CD8-positive, alpha-beta memory T cell (primary cell): ENCODE data around the gene SHISA3. TPM values are rescaled to one million over a fixed set of nuclear protein-coding genes. Genes with fewer than 3 reads are reported as not detected.

ENCODE experiments used
- CTCF ChIA-PET: fragments of 350-600 bp; sonication (Branson Sonifier 250); formaldehyde crosslinking; loops from one replicate; lab custom pipeline; 2021; ENCODE audit warnings: antibody characterized with exemption; lab: Charles Lee
- POLR2A ChIA-PET: fragments of 350-600 bp; sonication (Branson Sonifier 250); formaldehyde crosslinking; loops from one replicate; lab custom pipeline; 2021; ENCODE audit warnings: antibody characterized with exemption; lab: Charles Lee
- DNase-seq, 5 donors: peaks; one replicate each; pipeline versions ENCODE4 v3.0.0 to v3.0.0-alpha.2; 2020 to 2022; ENCODE audit warnings: mixed read lengths in 1 of 5
- H3K27ac ChIP-seq: one replicate; pipeline ENCODE4 v1.7.0; 2013; ENCODE audit warnings: low read depth, mild to moderate bottlenecking, low read length, moderate library complexity
- H3K27me3 ChIP-seq: 2 replicates; pipeline ENCODE4 v1.7.0; 2013; ENCODE audit warnings: low read length, mild to moderate bottlenecking; ENCODE audit not compliant: insufficient read depth, poor library complexity, severe bottlenecking
- H3K36me3 ChIP-seq: 2 replicates; pipeline ENCODE4 v1.7.0; 2013; ENCODE audit warnings: mild to moderate bottlenecking, low read length, moderate library complexity; ENCODE audit not compliant: insufficient read depth
- H3K4me1 ChIP-seq: 2 replicates; pipeline ENCODE4 v1.7.0; 2013; ENCODE audit warnings: mild to moderate bottlenecking, low read length, moderate library complexity; ENCODE audit not compliant: insufficient read depth
- H3K4me3 ChIP-seq: 2 replicates; pipeline ENCODE4 v1.7.0; 2013; ENCODE audit warnings: mild to moderate bottlenecking, low read length
- H3K9me3 ChIP-seq: 2 replicates; pipeline ENCODE4 v1.7.0; 2013; ENCODE audit warnings: mild to moderate bottlenecking, low read length
- H3K27ac Mint-ChIP-seq, 8 donors: one replicate each; pipeline ENCODE4 v1.8.0; 2020 to 2021; ENCODE audit warnings: mixed read lengths in 8 of 8, mild to moderate bottlenecking in 6 of 8, inconsistent platforms in 3 of 8, moderate library complexity in 3 of 8
- H3K27me3 Mint-ChIP-seq, 2 donors: one replicate each; pipeline ENCODE4 v1.8.0; 2020 to 2021; ENCODE audit warnings: mixed read lengths in 2 of 2, mild to moderate bottlenecking in 1 of 2, moderate library complexity in 1 of 2
- H3K36me3 Mint-ChIP-seq, 3 donors: one replicate each; pipeline ENCODE4 v1.8.0; 2020 to 2021; ENCODE audit warnings: mixed read lengths in 3 of 3, inconsistent platforms in 1 of 3, mild to moderate bottlenecking in 1 of 3
- H3K4me1 Mint-ChIP-seq, 3 donors: one replicate each; pipeline ENCODE4 v1.8.0; 2020 to 2021; ENCODE audit warnings: mixed read lengths in 3 of 3, inconsistent platforms in 1 of 3, mild to moderate bottlenecking in 1 of 3
- H3K4me3 Mint-ChIP-seq, 7 donors: one replicate each; pipeline ENCODE4 v1.8.0; 2020 to 2021; ENCODE audit warnings: mixed read lengths in 7 of 7, mild to moderate bottlenecking in 6 of 7, moderate library complexity in 4 of 7, inconsistent platforms in 2 of 7
- H3K9me3 Mint-ChIP-seq, 5 donors: one replicate each; pipeline ENCODE4 v1.8.0; 2020 to 2022; ENCODE audit warnings: mixed read lengths in 5 of 5, mild to moderate bottlenecking in 3 of 5, moderate library complexity in 2 of 5, inconsistent platforms in 1 of 5
- polyA plus RNA-seq: library from polyadenylated mRNA; unstranded; fragments of 300-500 nt; fragmentation: Illumina TruSeq; gene quantifications from one replicate; pipeline ENCODE4 v1.2.3, GENCODE V29; 2021
- total RNA-seq, 2 experiments: library from RNA; stranded (reverse); gene quantifications; one replicate each; pipeline ENCODE4 v1.2.3, GENCODE V29; 2021

Gene SHISA3
- total and polyA plus RNA-seq, 3 experiments from 2014 or later, result 0.11 TPM; not detected in 2

DNA sequence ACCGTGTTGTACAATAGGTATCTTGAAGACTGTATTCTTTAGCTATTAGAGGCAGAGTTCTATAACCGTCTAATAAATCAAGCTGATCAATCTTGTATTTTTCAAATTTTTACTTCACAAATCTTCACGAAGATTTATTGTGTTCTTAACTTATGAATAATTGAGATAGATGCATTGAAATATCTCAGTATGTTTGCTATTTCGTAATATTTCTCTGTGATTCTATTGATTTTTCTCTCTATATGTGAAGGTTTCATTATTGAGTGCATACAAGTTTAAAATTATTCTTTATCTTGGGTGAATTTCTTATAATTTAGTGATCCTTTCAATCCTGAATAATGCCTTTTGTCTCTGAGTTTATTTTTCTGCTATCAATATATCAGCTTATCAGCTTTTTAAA lies 19.8 kb upstream of the SHISA3 start:
- H3K4me1 ChIP-seq, result no peaks in the 10 kb centered on the region
- no peak overlapping the region for H3K27ac Mint-ChIP-seq
- H3K36me3 Mint-ChIP-seq, result no peaks in the 10 kb centered on the region
- no peaks in the 10 kb centered on the region for H3K4me1 Mint-ChIP-seq
- no peaks in the 10 kb centered on the region for H3K9me3 ChIP-seq
- no peak overlapping the region for H3K4me3 ChIP-seq
- H3K36me3 ChIP-seq, result no peaks in the 10 kb centered on the region
- H3K9me3 Mint-ChIP-seq, result peaks cover 0 to 2% (median 0%) of the 10 kb centered on the region in 5 donors
- H3K4me3 Mint-ChIP-seq, result no peak overlapping the region
- H3K27ac ChIP-seq, result no peak overlapping the region
- no peak for DNase-seq
- ChIA-PET CTCF (no interaction called here), POLR2A (no interaction called here)
- peaks cover 16 to 43% of the 10 kb centered on the region in 2 donors for H3K27me3 Mint-ChIP-seq
- H3K27me3 ChIP-seq, result no peaks in the 10 kb centered on the region

DNA sequence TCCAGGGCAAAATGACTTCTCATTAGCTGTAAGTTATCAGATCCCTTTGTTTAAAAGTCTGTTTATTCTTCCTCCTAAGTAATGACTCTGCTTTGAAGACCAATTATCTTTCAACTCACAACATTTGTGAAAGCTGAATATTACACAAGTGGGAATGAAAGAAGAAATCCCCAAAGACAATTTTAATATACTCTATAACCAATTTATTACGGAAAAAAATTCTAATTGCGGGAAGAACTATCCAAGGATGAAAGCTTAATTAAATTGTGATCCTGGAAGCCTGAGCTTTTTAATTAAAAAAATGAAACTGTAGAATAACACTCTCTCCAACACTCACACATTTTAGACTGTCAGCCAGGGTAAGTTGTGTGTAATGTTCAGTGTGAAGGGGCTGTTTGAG lies 15.6 kb upstream of the SHISA3 start:
- Histone ChIP-seq H3K36me3 (no peaks in the 10 kb centered on the region), H3K27me3 (no peaks in the 10 kb centered on the region), H3K4me1 (no peaks in the 10 kb centered on the region), H3K27ac (no peak overlapping the region), H3K9me3 (no peaks in the 10 kb centered on the region), H3K4me3 (no peak overlapping the region)
- no peak for DNase-seq
- ChIA-PET POLR2A (no interaction called here), CTCF (no interaction called here)
- peaks cover 0 to 2% (median 0%) of the 10 kb centered on the region in 5 donors for H3K9me3 Mint-ChIP-seq
- H3K27ac Mint-ChIP-seq, result no peak overlapping the region
- H3K4me1 Mint-ChIP-seq, result no peaks in the 10 kb centered on the region
- peaks cover 19 to 35% of the 10 kb centered on the region in 2 donors for H3K27me3 Mint-ChIP-seq
- no peak overlapping the region for H3K4me3 Mint-ChIP-seq
- H3K36me3 Mint-ChIP-seq, result no peaks in the 10 kb centered on the region

DNA sequence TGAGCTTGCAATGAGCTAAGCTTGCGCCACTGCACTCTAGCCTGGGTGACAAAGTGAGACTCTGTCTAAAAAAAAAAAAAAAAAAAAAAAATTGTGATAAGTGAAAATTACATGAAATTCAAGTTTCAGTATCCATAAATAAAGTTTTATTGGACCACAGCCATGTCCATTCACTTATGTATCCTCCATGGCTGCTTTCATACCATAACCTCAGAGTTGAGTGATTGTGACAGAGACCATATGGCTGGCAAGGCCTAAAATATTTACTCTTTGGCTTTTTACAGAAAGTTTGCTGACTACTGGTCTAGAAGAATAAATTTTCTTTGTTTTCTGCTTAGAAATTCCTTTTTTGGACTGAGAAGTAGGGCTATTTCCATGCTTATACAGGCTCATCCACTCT lies 11.8 kb upstream of the SHISA3 start:
- Histone ChIP-seq H3K4me1 (no peaks in the 10 kb centered on the region), H3K4me3 (no peak overlapping the region), H3K9me3 (no peaks in the 10 kb centered on the region), H3K27me3 (no peaks in the 10 kb centered on the region), H3K36me3 (no peaks in the 10 kb centered on the region), H3K27ac (no peak overlapping the region)
- no peaks in the 10 kb centered on the region for H3K36me3 Mint-ChIP-seq
- no peaks in the 10 kb centered on the region for H3K4me1 Mint-ChIP-seq
- H3K9me3 Mint-ChIP-seq, result no peaks in the 10 kb centered on the region
- no peak overlapping the region for H3K4me3 Mint-ChIP-seq
- CTCF ChIA-PET, result no interaction called here
- H3K27ac Mint-ChIP-seq, result no peak overlapping the region
- no peak for DNase-seq
- POLR2A ChIA-PET, result no interaction called here
- peaks cover 11 to 16% of the 10 kb centered on the region in 2 donors for H3K27me3 Mint-ChIP-seq

DNA sequence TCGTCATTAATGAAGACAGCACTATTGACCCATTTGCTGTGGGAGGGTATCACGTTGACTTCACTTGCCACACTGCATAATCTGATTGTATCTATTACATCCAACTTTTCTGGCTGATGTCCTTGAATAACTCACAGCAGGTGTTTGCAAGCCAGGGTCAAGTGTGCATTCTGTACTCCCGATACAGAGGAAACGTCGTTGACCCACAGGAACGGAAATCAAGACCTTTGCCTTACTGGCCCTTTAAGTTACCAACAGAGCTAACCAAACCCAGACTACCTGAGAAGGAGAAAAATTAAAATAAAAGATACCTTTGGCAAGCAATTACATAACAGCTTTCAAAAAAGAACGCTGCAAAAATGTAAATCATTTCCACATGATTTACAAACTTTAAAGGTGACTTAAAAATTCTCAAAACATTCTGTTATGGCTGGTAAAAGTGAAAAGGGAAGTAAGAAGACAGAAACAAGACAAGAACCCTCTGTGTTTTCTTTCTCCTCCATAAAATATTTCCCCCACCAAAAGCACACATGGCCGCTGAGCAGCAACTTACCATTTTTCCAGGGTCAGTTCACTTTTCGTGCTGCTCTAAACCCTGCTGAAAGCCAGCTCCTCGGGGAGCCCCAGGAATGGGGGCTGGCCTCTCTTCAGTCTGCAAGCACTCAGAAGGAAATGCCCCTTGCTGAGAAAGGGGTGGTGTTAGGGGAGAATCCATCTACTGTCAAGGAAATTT lies 6.5 kb upstream of the SHISA3 start:
- Mint-ChIP-seq H3K27ac (peak overlapping the region in 1 of 8 donors; percentile 18), H3K4me1 (no peaks in the 10 kb centered on the region), H3K27me3 (peaks cover 8 to 12% of the 10 kb centered on the region in 2 donors), H3K4me3 (no peak overlapping the region), H3K9me3 (no peaks in the 10 kb centered on the region), H3K36me3 (no peaks in the 10 kb centered on the region)
- no peak for DNase-seq
- H3K4me1 ChIP-seq, result no peaks in the 10 kb centered on the region
- CTCF ChIA-PET, result no interaction called here
- no peak overlapping the region for H3K4me3 ChIP-seq
- no peaks in the 10 kb centered on the region for H3K36me3 ChIP-seq
- peaks cover 5% of the 10 kb centered on the region for H3K27me3 ChIP-seq
- POLR2A ChIA-PET, result no interaction called here
- H3K27ac ChIP-seq, result no peak overlapping the region
- no peaks in the 10 kb centered on the region for H3K9me3 ChIP-seq

GRCh38 chr4:42391355-42391664 lies 6.0 kb upstream of the SHISA3 start:
- Mint-ChIP-seq H3K4me1 (peaks cover under 1 to 2% (median 2%) of the 10 kb centered on the region in 3 donors), H3K36me3 (no peaks in the 10 kb centered on the region), H3K27me3 (peaks cover 9 to 16% of the 10 kb centered on the region in 2 donors), H3K9me3 (no peaks in the 10 kb centered on the region), H3K27ac (no peak overlapping the region), H3K4me3 (no peak overlapping the region)
- ChIA-PET CTCF (no interaction called here), POLR2A (no interaction called here)
- H3K4me1 ChIP-seq, result no peaks in the 10 kb centered on the region
- peaks cover 5% of the 10 kb centered on the region for H3K27me3 ChIP-seq
- no peak for DNase-seq
- no peaks in the 10 kb centered on the region for H3K9me3 ChIP-seq
- no peak overlapping the region for H3K27ac ChIP-seq
- no peak overlapping the region for H3K4me3 ChIP-seq
- H3K36me3 ChIP-seq, result no peaks in the 10 kb centered on the region

- Histone ChIP-seq H3K4me1 (peaks cover 3% of the 10 kb centered on the region), H3K4me3 (no peak overlapping the region), H3K9me3 (no peaks in the 10 kb centered on the region), H3K27me3 (peaks cover 11% of the 10 kb centered on the region), H3K36me3 (no peaks in the 10 kb centered on the region), H3K27ac (no peak overlapping the region)
- H3K36me3 Mint-ChIP-seq, result no peaks in the 10 kb centered on the region
- CTCF ChIA-PET, result no interaction called here
- POLR2A ChIA-PET, result no interaction called here
- H3K9me3 Mint-ChIP-seq, result no peaks in the 10 kb centered on the region
- H3K27ac Mint-ChIP-seq, result no peak overlapping the region
- H3K27me3 Mint-ChIP-seq, result peaks cover 13 to 22% of the 10 kb centered on the region in 2 donors
- H3K4me1 Mint-ChIP-seq, result peaks cover 7 to 8% (median 8%) of the 10 kb centered on the region in 3 donors
- no peak for DNase-seq
- no peak overlapping the region for H3K4me3 Mint-ChIP-seq
These were observed 5.3 kb upstream of the SHISA3 start for GRCh38 chr4:42391981-42392380.

GRCh38 chr4:42392436-42392835 lies 4.9 kb upstream of the SHISA3 start:
- H3K9me3 Mint-ChIP-seq, result no peaks in the 10 kb centered on the region
- no peak overlapping the region for H3K4me3 ChIP-seq
- peaks cover 11% of the 10 kb centered on the region for H3K27me3 ChIP-seq
- H3K27me3 Mint-ChIP-seq, result peaks cover 16 to 27% of the 10 kb centered on the region in 2 donors
- no peak overlapping the region for H3K27ac ChIP-seq
- H3K9me3 ChIP-seq, result no peaks in the 10 kb centered on the region
- no peak for DNase-seq
- no peak overlapping the region for H3K27ac Mint-ChIP-seq
- no peaks in the 10 kb centered on the region for H3K36me3 Mint-ChIP-seq
- no peak overlapping the region for H3K4me3 Mint-ChIP-seq
- peaks cover 3% of the 10 kb centered on the region for H3K4me1 ChIP-seq
- ChIA-PET CTCF (no interaction called here), POLR2A (no interaction called here)
- no peaks in the 10 kb centered on the region for H3K36me3 ChIP-seq
- H3K4me1 Mint-ChIP-seq, result peaks cover 9 to 12% (median 10%) of the 10 kb centered on the region in 3 donors

DNA sequence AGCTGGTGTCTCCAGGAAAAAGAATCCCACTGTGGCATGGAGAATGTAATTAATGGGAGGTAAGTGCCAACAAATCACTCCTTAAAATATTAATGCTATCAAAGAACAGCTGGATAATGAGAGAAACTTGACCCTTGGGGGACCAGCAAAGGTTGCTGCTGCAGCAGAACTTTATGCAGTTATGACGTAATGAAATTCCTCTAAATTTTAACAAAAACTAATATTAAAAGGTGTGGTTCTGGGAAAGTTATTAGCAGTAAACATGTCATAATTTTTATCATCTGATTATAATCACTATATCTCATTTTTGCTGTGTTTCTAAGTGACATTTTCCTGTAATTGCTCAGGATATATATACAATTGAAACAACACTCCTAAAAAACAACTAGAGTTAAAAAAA lies 1.7 kb upstream of the SHISA3 start:
- POLR2A ChIA-PET, result no interaction called here
- H3K27me3 ChIP-seq, result peaks cover 11% of the 10 kb centered on the region
- no peak overlapping the region for H3K27ac Mint-ChIP-seq

More for the DNA sequence above, 1.7 kb upstream of the SHISA3 start:
- H3K4me1 Mint-ChIP-seq, result peaks cover 22 to 34% (median 29%) of the 10 kb centered on the region in 3 donors
- H3K27me3 Mint-ChIP-seq, result peaks cover 40 to 54% of the 10 kb centered on the region in 2 donors
- Histone ChIP-seq H3K36me3 (no peaks in the 10 kb centered on the region), H3K27ac (no peak overlapping the region), H3K4me1 (peaks cover 3% of the 10 kb centered on the region), H3K9me3 (no peaks in the 10 kb centered on the region), H3K4me3 (no peak overlapping the region)
- H3K36me3 Mint-ChIP-seq, result no peaks in the 10 kb centered on the region
- H3K9me3 Mint-ChIP-seq, result no peaks in the 10 kb centered on the region
- no peak overlapping the region for H3K4me3 Mint-ChIP-seq
- CTCF ChIA-PET, result no interaction called here
- DNase-seq, result no peak
